SK-N-SH (cell line): Measurements from ENCODE around the gene CA9.

Experiments
- CHD2 ChIP-seq: fragments of 150-350 bp; IDR thresholded peaks from 2 replicates; pipeline ENCODE4 v1.6.1; 2018; ENCODE audit warnings: low read length; ENCODE audit not compliant: partially characterized antibody
- ELF1 ChIP-seq: IDR thresholded peaks from 2 replicates; pipeline ENCODE4 v1.4.0; 2012
- EP300 ChIP-seq, 2 experiments: IDR thresholded peaks; 2 replicates each; pipeline versions ENCODE4 v1.4.0 to v1.6.1; 2012; ENCODE audit warnings: borderline replicate concordance in 1 of 2, low read depth in 1 of 2, low read length in 1 of 2
- EZH2phosphoT487 ChIP-seq: fragments of 200-600 bp; sonication (generic); IDR thresholded peaks from 2 replicates; pipeline ENCODE4 v1.6.1; 2017; ENCODE audit warnings: low read depth, mixed run types, mild to moderate bottlenecking, antibody characterized with exemption, moderate library complexity, borderline replicate concordance
- FOXM1 ChIP-seq: IDR thresholded peaks from 2 replicates; pipeline ENCODE4 v1.4.0; 2012; ENCODE audit warnings: low read depth, mild to moderate bottlenecking
- JUND ChIP-seq: IDR thresholded peaks from 2 replicates; pipeline ENCODE4 v1.4.0; 2012
- MEF2A ChIP-seq: IDR thresholded peaks from 2 replicates; pipeline ENCODE4 v1.4.0; 2012; ENCODE audit warnings: low read depth, borderline replicate concordance
- SIN3A ChIP-seq: IDR thresholded peaks from 2 replicates; pipeline ENCODE4 v1.6.1; 2012; ENCODE audit warnings: low read depth, mild to moderate bottlenecking, low read length, moderate library complexity, borderline replicate concordance
- SMC3 ChIP-seq: IDR thresholded peaks from 2 replicates; pipeline ENCODE4 v1.6.1; 2012; ENCODE audit warnings: low read depth, low read length, improper control_type of control experiment
- TF ChIP-seq, protein P1 (sequence below): fragments of 200-600 bp; sonication (generic); IDR thresholded peaks from 2 replicates; pipeline ENCODE4 v1.6.1; 2017; ENCODE audit warnings: antibody characterized with exemption, mild to moderate bottlenecking, moderate library complexity
- TF ChIP-seq, protein P2 (sequence below): IDR thresholded peaks from 2 replicates; pipeline ENCODE4 v1.6.1; 2012; ENCODE audit warnings: mild to moderate bottlenecking, low read depth, low read length, moderate library complexity
- TF ChIP-seq, protein P3 (sequence below): IDR thresholded peaks from 2 replicates; pipeline ENCODE4 v1.4.0; 2012; ENCODE audit warnings: low read depth, borderline replicate concordance

DNA sequence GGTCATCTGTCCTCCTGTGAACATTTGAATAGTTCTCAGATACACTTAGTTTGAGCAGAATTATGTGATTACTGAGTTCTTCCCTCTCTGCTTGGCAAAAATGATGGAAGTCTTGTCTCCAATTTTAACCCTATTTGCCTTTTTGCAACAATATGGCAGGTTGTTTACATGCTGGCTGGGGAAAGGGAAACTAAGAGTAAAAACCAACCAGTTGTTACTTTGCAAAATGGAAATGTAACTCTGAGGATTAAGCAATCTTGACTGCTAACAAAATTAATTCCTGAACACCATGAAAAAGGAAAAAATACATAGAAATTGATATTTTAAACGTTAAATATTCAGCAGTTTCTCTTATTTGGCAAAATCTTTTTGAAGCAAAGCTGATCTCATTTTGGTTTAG is 34.1 kb upstream of the CA9 start:
- TF ChIP-seq, protein P1, sequence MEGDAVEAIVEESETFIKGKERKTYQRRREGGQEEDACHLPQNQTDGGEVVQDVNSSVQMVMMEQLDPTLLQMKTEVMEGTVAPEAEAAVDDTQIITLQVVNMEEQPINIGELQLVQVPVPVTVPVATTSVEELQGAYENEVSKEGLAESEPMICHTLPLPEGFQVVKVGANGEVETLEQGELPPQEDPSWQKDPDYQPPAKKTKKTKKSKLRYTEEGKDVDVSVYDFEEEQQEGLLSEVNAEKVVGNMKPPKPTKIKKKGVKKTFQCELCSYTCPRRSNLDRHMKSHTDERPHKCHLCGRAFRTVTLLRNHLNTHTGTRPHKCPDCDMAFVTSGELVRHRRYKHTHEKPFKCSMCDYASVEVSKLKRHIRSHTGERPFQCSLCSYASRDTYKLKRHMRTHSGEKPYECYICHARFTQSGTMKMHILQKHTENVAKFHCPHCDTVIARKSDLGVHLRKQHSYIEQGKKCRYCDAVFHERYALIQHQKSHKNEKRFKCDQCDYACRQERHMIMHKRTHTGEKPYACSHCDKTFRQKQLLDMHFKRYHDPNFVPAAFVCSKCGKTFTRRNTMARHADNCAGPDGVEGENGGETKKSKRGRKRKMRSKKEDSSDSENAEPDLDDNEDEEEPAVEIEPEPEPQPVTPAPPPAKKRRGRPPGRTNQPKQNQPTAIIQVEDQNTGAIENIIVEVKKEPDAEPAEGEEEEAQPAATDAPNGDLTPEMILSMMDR = no peak
- no peak for TF ChIP-seq JUND
- TF ChIP-seq FOXM1 = no peak
- TF ChIP-seq, protein P2, sequence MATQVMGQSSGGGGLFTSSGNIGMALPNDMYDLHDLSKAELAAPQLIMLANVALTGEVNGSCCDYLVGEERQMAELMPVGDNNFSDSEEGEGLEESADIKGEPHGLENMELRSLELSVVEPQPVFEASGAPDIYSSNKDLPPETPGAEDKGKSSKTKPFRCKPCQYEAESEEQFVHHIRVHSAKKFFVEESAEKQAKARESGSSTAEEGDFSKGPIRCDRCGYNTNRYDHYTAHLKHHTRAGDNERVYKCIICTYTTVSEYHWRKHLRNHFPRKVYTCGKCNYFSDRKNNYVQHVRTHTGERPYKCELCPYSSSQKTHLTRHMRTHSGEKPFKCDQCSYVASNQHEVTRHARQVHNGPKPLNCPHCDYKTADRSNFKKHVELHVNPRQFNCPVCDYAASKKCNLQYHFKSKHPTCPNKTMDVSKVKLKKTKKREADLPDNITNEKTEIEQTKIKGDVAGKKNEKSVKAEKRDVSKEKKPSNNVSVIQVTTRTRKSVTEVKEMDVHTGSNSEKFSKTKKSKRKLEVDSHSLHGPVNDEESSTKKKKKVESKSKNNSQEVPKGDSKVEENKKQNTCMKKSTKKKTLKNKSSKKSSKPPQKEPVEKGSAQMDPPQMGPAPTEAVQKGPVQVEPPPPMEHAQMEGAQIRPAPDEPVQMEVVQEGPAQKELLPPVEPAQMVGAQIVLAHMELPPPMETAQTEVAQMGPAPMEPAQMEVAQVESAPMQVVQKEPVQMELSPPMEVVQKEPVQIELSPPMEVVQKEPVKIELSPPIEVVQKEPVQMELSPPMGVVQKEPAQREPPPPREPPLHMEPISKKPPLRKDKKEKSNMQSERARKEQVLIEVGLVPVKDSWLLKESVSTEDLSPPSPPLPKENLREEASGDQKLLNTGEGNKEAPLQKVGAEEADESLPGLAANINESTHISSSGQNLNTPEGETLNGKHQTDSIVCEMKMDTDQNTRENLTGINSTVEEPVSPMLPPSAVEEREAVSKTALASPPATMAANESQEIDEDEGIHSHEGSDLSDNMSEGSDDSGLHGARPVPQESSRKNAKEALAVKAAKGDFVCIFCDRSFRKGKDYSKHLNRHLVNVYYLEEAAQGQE = no peak
- TF ChIP-seq MEF2A = no peak
- no peak for TF ChIP-seq SMC3
- TF ChIP-seq, protein P3, sequence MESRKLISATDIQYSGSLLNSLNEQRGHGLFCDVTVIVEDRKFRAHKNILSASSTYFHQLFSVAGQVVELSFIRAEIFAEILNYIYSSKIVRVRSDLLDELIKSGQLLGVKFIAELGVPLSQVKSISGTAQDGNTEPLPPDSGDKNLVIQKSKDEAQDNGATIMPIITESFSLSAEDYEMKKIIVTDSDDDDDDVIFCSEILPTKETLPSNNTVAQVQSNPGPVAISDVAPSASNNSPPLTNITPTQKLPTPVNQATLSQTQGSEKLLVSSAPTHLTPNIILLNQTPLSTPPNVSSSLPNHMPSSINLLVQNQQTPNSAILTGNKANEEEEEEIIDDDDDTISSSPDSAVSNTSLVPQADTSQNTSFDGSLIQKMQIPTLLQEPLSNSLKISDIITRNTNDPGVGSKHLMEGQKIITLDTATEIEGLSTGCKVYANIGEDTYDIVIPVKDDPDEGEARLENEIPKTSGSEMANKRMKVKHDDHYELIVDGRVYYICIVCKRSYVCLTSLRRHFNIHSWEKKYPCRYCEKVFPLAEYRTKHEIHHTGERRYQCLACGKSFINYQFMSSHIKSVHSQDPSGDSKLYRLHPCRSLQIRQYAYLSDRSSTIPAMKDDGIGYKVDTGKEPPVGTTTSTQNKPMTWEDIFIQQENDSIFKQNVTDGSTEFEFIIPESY = no peak
- TF ChIP-seq CHD2 = no peak
- no peak for TF ChIP-seq ELF1
- TF ChIP-seq EP300 (IDR thresholded peaks at IDR 0.05; ENCODE audit: borderline replicate concordance in 1 of 2, low read depth in 1 of 2, low read length in 1 of 2) = no peak
- TF ChIP-seq EZH2phosphoT487 = no peak
- TF ChIP-seq SIN3A = no peak
